Measurements from ENCODE around the gene B3GALT5. TPM values are rescaled to one million over a fixed set of nuclear protein-coding genes. Genes with fewer than 3 reads are reported as not detected.

Gene B3GALT5
- polyA plus RNA-seq, 1 donor (not counting 4 experiments of a cell fraction or from before 2014, with no cell fraction given) = not detected

DNA sequence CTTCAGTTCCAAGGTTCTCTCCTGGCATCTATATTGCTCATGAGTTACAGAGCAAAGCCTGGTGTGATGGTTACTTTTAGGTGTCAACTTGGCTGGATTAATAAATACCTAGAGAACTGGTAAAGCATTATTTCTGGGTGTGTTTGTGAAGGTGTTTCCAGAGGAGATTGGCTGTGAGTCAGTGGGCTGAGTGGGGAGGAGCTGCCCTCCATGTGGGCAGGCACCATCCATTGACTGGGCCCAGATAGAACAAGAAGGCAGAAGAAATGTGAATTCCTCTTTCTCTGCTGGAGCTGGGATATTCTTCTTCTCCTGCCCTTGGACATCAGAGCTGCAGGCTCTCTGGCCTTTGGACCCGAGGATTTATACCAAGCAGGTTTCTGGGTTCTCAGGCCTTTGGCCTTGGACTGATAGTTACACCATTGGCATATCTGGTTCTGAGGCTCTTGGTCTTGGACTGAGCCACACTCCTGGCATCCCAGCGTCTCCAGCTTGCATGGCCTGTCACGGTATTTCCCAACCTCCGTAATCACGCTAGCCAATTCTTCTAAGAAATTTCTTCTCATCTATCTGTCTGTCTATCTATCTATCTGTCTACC is 44.5 kb downstream of the B3GALT5 start:
- no peak overlapping the region for H2AFZ ChIP-seq (ENCODE audit: control insufficient read depth, low read length)
- no peaks in the 10 kb centered on the region for H3K27me3 ChIP-seq (ENCODE audit: control insufficient read depth, extremely low read depth, insufficient read depth, low read length)
- DNase-seq (ENCODE audit: low read depth, low spot score) (no peak), FAIRE-seq (no peak)
- no peak overlapping the region for H3K9ac ChIP-seq (ENCODE audit: control insufficient read depth, extremely low read depth, insufficient read depth, low read length)
- H3K27ac ChIP-seq (ENCODE audit: control insufficient read depth, insufficient read depth, low read length) = no peak overlapping the region
- H3K36me3 ChIP-seq (ENCODE audit: control insufficient read depth in 2 of 2, extremely low read depth in 1 of 2, insufficient read depth in 2 of 2, low read length in 2 of 2) = no peaks in the 10 kb centered on the region
- TF ChIP-seq EZH2 (IDR thresholded peaks at IDR 0.05; ENCODE audit: low read length) (no peak), CTCF (optimal IDR thresholded peaks at IDR 0.05 in 1 of 3, IDR thresholded peaks at IDR 0.05 in 1 of 3, conservative IDR thresholded peaks at IDR 0.05 in 1 of 3; ENCODE audit: extremely low read depth in 1 of 3, insufficient read depth in 2 of 3, low read length in 3 of 3) (no peak)
- no peaks in the 10 kb centered on the region for H3K4me1 ChIP-seq (ENCODE audit: control insufficient read depth, extremely low read depth, insufficient read depth, low read length)
- no peaks in the 10 kb centered on the region for H3K9me1 ChIP-seq (ENCODE audit: control insufficient read depth, extremely low read depth, insufficient read depth, low read length)
- no peak overlapping the region for H3K4me3 ChIP-seq (ENCODE audit: control insufficient read depth in 2 of 3, extremely low read depth in 1 of 3, insufficient read depth in 2 of 3, low read depth in 1 of 3, low read length in 3 of 3)
- dilution Hi-C loops (cut with MboI; ENCODE audit: extremely low pct_ligation_motif_present, low sequenced_read_pairs) = no loop called here
- H4K20me1 ChIP-seq (ENCODE audit: control insufficient read depth, extremely low read depth, insufficient read depth, low read length) = no peaks in the 10 kb centered on the region
- no peak overlapping the region for H3K4me2 ChIP-seq (ENCODE audit: control insufficient read depth, extremely low read depth, insufficient read depth, low read depth, low read length)
- peaks cover 11% of the 10 kb centered on the region for H3K9me3 ChIP-seq (ENCODE audit: control insufficient read depth, low read depth, low read length)
- no peaks in the 10 kb centered on the region for H3K79me2 ChIP-seq (ENCODE audit: control insufficient read depth, insufficient read depth, low read length)

DNA sequence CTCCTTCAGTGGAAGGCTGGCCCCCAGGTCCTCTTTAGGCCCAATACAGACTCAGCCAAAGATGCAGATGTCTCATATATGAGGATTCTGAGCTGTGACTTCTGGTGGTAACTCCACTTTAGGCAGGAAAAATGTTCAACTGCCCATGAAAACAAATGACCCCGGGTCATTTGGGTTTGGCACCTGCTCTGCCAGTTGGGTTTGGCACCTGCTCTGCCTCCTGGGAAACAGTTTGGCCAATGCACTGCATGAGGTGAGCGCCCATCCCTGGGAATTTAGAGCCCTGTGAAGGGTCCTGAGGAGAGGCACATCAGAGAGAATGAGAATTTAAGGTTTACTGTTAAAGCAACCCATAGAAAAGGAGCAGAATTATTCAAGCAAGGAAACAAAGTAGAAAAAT is 45.3 kb downstream of the B3GALT5 start:
- no peak overlapping the region for H3K9ac ChIP-seq (ENCODE audit: control insufficient read depth, extremely low read depth, insufficient read depth, low read length)
- H4K20me1 ChIP-seq (ENCODE audit: control insufficient read depth, extremely low read depth, insufficient read depth, low read length) = no peaks in the 10 kb centered on the region
- H3K4me1 ChIP-seq (ENCODE audit: control insufficient read depth, extremely low read depth, insufficient read depth, low read length) = no peaks in the 10 kb centered on the region
- no peak overlapping the region for H2AFZ ChIP-seq (ENCODE audit: control insufficient read depth, low read length)
- no peaks in the 10 kb centered on the region for H3K9me1 ChIP-seq (ENCODE audit: control insufficient read depth, extremely low read depth, insufficient read depth, low read length)
- H3K79me2 ChIP-seq (ENCODE audit: control insufficient read depth, insufficient read depth, low read length) = no peaks in the 10 kb centered on the region
- H3K9me3 ChIP-seq (ENCODE audit: control insufficient read depth, low read depth, low read length) = peaks cover 9% of the 10 kb centered on the region
- H3K4me2 ChIP-seq (ENCODE audit: control insufficient read depth, extremely low read depth, insufficient read depth, low read depth, low read length) = no peak overlapping the region
- no peaks in the 10 kb centered on the region for H3K27me3 ChIP-seq (ENCODE audit: control insufficient read depth, extremely low read depth, insufficient read depth, low read length)
- FAIRE-seq (no peak), DNase-seq (ENCODE audit: low read depth, low spot score) (no peak)
- no peaks in the 10 kb centered on the region for H3K36me3 ChIP-seq (ENCODE audit: control insufficient read depth in 2 of 2, extremely low read depth in 1 of 2, insufficient read depth in 2 of 2, low read length in 2 of 2)
- no peak for TF ChIP-seq EZH2 (IDR thresholded peaks at IDR 0.05; ENCODE audit: low read length)
- TF ChIP-seq CTCF (optimal IDR thresholded peaks at IDR 0.05 in 1 of 3, IDR thresholded peaks at IDR 0.05 in 1 of 3, conservative IDR thresholded peaks at IDR 0.05 in 1 of 3; ENCODE audit: extremely low read depth in 1 of 3, insufficient read depth in 2 of 3, low read length in 3 of 3) = no peak
- H3K4me3 ChIP-seq (ENCODE audit: control insufficient read depth in 2 of 3, extremely low read depth in 1 of 3, insufficient read depth in 2 of 3, low read depth in 1 of 3, low read length in 3 of 3) = no peak overlapping the region
- H3K27ac ChIP-seq (ENCODE audit: control insufficient read depth, insufficient read depth, low read length) = no peak overlapping the region
- dilution Hi-C loops (cut with MboI; ENCODE audit: extremely low pct_ligation_motif_present, low sequenced_read_pairs) = no loop called here
